PFSK-1 (cell line): ENCODE results near the gene NINJ2.

Experiments used
- FOXP2 ChIP-seq: optimal IDR thresholded peaks from 2 replicates; pipeline ENCODE3; 2011; ENCODE audit warnings: borderline replicate concordance, control low read depth, inconsistent platforms; ENCODE audit not compliant: insufficient read depth; ENCODE audit errors: extremely low read length, extremely low read depth
- POLR2AphosphoS5 ChIP-seq: IDR thresholded peaks from 2 replicates; pipeline ENCODE4 v1.6.1; 2012; ENCODE audit warnings: low read depth, mild to moderate bottlenecking, control low read depth, low read length, moderate library complexity
- SIN3A ChIP-seq: IDR thresholded peaks from 2 replicates; pipeline ENCODE4 v1.6.1; 2012; ENCODE audit warnings: mild to moderate bottlenecking, low read length, moderate library complexity, borderline replicate concordance; ENCODE audit not compliant: insufficient read depth
- TAF1 ChIP-seq: IDR thresholded peaks from 2 replicates; pipeline ENCODE4 v1.6.1; 2012; ENCODE audit warnings: low read length, control low read depth, borderline replicate concordance; ENCODE audit not compliant: insufficient read depth
- TF ChIP-seq, protein P1 (sequence below), 2 experiments: IDR thresholded peaks; 2 replicates each; pipeline versions ENCODE4 v1.6.1 to v1.8.0; 2011 to 2012; ENCODE audit warnings: low read depth in 2 of 2, low read length in 2 of 2, control low read depth in 1 of 2, inconsistent platforms in 1 of 2, mild to moderate bottlenecking in 1 of 2, moderate library complexity in 1 of 2; ENCODE audit not compliant: insufficient read depth in 1 of 2

DNA sequence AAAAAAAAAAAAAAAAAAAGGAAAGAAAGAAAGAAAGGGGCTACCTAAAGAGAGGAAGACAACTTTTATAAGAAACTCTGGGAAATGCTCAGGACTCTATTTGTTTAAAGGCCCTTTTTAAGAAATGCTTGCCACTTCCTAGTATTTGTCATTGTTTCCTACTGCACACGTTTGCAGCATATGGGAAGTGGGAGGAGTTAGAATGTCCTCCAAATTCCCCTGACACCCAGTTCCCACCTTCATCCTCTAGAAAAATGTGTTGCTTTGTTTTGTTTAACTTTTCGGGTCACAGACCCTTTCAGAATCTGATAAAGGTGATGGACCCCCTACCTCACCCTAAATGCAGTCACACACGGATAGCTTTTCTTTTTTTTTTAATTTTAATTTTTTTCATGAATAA, 40.8 kb downstream of the NINJ2 start:
- no peak for TF ChIP-seq TAF1
- TF ChIP-seq, protein P1, sequence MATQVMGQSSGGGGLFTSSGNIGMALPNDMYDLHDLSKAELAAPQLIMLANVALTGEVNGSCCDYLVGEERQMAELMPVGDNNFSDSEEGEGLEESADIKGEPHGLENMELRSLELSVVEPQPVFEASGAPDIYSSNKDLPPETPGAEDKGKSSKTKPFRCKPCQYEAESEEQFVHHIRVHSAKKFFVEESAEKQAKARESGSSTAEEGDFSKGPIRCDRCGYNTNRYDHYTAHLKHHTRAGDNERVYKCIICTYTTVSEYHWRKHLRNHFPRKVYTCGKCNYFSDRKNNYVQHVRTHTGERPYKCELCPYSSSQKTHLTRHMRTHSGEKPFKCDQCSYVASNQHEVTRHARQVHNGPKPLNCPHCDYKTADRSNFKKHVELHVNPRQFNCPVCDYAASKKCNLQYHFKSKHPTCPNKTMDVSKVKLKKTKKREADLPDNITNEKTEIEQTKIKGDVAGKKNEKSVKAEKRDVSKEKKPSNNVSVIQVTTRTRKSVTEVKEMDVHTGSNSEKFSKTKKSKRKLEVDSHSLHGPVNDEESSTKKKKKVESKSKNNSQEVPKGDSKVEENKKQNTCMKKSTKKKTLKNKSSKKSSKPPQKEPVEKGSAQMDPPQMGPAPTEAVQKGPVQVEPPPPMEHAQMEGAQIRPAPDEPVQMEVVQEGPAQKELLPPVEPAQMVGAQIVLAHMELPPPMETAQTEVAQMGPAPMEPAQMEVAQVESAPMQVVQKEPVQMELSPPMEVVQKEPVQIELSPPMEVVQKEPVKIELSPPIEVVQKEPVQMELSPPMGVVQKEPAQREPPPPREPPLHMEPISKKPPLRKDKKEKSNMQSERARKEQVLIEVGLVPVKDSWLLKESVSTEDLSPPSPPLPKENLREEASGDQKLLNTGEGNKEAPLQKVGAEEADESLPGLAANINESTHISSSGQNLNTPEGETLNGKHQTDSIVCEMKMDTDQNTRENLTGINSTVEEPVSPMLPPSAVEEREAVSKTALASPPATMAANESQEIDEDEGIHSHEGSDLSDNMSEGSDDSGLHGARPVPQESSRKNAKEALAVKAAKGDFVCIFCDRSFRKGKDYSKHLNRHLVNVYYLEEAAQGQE (IDR thresholded peaks at IDR 0.05; ENCODE audit: insufficient read depth in 1 of 2, low read depth in 2 of 2, low read length in 2 of 2), result no peak
- no peak for TF ChIP-seq POLR2AphosphoS5
- TF ChIP-seq SIN3A, result no peak
- TF ChIP-seq FOXP2, result no peak
